GM19455 (cell line): Measurements from ENCODE around the gene OR2M7.
"Not testable (repeated sequence)": the region's sequence is repeated elsewhere in the genome, so short reads cannot be mapped to it uniquely, and the experiment has no call there.

Experiments
- ATAC-seq: cut with Tn5 transposase; IDR thresholded peaks from one replicate; pipeline ENCODE4 v1.9.1; 2021; ENCODE audit not compliant: unreplicated experiment

The OR2M7 gene, protein sequence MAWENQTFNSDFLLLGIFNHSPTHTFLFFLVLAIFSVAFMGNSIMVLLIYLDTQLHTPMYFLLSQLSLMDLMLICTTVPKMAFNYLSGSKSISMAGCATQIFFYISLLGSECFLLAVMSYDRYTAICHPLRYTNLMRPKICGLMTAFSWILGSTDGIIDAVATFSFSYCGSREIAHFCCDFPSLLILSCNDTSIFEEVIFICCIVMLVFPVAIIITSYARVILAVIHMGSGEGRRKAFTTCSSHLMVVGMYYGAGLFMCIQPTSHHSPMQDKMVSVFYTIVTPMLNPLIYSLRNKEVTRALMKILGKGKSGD

DNA sequence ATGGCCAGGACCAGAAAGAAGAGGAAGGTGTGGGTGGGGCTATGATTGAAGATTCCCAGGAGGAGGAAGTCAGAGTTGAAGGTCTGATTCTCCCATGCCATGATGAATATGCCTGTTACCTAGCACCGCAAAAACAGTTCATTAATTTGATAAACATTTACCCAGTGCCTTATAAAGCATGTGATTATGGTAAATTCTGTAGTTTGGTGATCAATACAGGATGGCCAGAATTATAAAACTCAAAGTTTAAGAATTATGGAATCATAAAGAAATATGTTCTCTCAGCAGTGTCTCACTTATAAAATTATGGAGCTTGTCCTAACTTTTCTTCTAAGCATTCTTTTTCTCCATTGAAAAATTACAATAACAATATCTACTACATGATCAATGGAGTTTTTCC, at the start of gene OR2M7:
OR2M7 (minus strand) TSS at position 101 of the 400 bp plus-strand sequence; CDS start at position 101, 0 bp downstream.
- ATAC-seq: no peak

DNA sequence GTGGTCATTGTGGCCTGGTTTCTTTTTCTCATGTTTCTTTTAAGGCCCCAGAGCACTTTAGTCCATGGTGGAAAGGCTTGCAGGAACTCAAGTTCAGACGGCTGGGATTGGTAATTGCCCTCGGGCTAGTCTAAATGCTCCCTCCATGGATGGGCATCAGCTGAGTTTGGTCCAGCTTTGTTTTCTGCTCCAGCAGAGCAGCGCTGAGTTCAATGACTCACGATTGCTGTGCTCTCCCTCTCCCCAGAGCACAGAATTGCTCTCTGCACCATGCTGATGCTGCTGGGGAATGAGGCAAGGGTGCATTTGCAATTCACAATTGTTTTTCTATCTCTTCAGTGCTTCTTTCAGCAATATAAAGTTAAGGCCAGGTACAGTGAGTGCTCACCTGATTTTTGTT, 49.4 kb upstream of the OR2M7 start:
- ATAC-seq: no peak

DNA sequence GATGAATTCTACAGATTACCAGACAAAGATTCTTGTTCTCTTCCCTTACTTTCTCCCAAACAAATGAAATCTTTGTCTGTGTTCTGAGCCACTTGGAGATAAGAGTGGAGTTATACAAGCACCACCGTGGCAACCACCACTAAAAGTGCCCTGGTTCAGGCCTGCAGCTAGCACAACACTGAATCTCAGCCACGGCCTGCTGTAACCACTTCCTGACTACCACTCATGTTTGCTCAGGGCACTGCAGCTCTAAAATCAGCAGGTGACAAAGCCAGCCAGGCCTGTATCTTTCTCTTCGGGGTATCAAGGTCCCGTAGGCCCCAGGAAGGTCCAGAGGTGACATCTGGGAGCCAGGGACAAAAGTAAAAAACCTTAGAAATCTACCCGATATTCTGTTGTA, 48.0 kb upstream of the OR2M7 start:
- no peak for ATAC-seq

DNA sequence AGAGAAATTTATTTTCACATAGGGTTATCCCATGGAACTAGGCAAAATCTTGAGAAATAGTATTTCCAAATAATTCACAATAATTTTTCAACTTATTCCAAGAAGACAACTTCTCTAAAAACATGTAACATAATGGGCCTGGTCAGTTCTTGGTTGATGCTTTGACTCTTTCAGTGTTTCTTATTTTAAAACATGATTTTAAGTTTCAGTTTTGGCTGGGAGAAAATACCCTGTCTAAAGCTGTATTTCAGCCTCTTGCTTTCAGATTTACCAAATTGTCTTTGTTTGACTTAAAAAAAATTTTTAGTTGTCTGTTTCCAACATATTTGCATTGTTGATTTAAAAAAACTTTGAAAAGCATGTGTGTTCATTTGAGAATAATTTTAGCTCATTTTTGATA, 42.2 kb upstream of the OR2M7 start:
- no peak for ATAC-seq

DNA sequence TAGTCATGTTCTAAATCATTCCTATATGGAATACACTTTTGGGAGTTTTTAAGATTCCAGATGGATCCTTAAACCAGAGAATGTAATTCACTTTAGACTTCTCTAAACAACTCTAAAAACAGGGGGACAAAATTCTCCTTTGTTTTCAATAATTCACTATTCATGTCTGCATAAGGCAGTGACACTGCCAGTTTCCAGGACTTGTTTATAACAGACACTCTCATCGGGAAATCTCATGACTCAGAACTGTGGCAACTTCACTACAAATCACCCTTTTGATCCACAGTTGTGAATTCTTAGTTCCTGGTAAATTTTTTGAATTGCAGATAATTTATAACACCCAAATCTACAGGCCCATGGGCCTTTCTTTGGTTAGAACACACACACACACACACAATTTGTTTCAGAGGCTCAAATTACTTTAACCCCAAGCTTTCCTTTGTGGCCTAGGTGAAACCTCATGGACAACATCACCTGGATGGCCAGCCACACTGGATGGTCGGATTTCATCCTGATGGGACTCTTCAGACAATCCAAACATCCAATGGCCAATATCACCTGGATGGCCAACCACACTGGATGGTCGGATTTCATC, 36.9 kb upstream of the OR2M7 start, which contains the start of gene OR2T4:
OR2T4 (plus strand) TSS at position 545 of the 595 bp plus-strand sequence; CDS start at position 545, 0 bp downstream.
- no peak for ATAC-seq

DNA sequence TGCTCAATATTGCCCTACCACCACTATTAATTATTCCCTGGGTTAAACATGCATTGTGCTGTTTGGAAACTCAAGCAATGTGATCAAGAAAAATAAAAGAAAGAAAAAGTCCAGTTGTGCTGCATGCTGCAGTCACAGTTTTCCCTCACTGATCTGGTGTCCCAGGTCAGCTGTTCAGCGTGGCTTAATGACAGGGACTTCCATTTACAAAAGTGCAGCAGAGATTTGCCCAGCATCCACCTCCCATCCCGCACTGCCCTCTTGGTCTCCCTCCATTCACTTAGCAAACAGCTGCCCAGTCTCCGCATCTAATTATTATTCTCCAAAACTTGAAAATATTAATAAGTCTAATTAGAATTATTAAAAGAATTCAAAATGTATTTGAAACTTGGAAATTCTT, 35.0 kb upstream of the OR2M7 start:
- ATAC-seq: no peak

DNA sequence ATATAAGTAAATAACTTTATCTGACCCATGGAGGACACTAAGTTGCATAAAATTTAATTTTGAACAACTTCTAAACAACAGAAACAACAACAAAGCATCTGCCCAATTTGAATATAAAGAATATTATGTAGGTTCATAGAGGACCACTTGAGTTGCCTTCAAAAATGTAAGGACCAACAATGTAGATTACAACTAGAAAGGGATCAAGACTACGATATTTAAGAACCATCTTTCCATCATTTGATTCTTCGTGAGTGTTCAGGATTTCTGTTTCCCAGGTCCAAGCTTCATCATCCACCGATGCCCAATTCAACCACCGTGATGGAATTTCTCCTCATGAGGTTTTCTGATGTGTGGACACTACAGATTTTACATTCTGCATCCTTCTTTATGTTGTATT, 24.1 kb upstream of the OR2M7 start, which contains the start of gene OR14C36:
OR14C36 (plus strand) TSS at position 301 of the 400 bp plus-strand sequence; CDS start at position 301, 0 bp downstream.
- no peak for ATAC-seq

DNA sequence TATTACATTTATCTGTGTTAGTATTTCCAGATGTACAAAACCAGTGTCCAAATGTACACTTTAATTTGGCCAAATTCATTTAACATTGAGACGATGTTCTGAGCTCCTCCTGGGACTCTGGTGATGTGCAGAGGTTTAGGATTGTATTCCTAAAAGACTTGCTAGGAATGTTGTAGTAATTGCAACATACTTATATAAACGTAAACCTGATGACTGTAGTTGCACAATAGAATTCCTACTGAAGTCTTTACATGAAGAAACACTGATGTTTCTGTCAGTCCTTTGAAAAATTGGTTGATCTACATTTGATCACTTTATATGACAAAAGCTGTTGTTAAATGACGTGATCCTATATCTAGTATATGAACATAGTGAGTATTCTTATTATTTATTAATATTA, 19.1 kb upstream of the OR2M7 start:
- no peak for ATAC-seq

DNA sequence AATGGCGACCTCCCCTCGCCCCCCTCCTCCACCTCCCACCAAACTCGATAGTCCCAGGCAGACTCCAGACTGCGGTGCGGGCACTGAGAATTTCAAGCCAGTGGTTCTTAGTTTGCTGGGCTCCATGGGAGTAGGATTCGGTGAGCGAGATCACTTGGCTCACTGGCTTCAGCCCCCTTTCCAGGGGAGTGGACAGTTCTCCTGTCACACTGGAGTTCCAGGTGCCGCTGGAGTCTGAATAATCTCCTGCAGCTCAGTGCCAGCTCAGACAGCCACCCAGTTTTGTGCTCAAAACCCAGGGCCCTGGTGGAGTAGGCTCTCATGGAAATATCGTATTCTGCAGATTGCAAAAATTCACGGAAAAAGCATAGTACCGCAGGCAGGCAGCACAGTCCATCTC, 7.6 kb downstream of the OR2M7 start:
- ATAC-seq: no peak

DNA sequence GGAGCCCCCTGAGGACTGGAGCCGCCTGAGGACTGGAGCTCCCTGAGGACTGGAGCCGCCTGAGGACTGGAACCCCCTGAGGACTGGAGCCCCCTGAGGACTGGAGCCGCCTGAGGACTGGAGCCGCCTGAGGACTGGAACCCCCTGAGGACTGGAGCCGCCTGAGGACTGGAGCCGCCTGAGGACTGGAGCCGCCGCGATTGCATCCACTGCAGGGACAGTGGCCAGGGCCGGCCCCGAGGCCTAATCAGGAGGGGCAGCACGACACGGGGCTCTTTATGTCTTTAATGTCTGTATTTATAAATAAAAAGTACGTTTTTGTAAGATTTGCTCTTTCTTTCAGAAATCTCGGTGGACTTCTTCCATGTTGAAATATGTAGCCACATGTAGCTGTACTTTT, 17.6 kb downstream of the OR2M7 start:
- ATAC-seq: not testable (repeated sequence)

DNA sequence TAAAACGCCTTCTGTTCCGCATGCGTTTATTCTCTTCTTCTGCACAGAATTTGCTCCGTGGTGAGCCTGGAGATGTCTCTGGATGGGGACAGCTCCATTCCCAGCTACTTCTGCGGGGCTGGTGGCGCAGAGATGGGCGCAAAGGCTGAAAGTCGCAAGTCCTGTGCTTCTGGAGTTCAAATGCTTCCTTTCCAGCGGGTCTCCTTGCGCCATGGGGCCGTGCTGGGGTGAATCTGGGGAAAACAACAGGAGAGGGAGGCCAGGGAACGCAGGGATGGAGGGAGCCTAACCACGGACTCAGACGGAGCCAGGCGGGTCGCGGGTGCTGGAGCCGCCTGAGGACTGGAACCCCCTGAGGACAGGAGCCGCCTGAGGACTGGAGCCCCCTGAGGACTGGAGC, 18.3 kb downstream of the OR2M7 start:
- no peak for ATAC-seq

DNA sequence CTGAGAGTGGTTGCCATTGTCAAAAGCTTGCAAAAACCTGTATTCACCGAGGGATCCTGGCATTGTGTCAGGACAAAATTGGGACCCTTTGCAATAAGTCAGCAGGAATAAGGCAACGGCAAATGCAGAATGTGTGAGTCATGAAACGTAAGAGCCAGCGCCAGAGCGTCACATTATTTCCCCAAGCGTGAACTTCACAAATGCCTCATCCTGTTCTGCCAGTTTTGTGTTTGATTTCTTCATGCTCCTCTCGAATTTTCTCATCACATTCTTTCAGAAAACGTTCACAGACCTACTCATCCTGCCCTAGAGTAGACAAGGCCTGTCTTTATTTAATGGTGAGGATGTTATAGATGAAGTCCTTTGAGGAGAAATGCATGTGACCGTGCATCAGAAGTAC, 18.7 kb downstream of the OR2M7 start:
- not testable (repeated sequence) for ATAC-seq

DNA sequence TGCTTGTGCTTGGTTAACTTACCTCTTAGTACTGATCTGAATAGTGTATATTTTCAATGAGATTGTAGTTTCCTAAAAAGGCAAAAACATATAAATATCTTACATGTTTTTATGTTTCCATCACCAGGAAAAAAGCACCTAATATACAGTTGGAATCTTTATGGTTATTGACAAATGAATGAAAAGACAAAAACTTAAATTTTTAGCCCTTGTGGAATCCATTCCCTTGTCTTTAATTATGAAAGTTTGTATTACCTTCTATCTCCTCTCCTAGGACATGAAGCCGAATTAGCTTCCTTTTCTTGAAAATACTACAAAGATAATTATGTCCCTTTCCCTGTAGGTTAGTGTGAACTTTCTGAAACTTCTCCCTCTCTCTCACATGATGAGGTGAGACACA, 21.0 kb downstream of the OR2M7 start, which contains the start of gene OR2T12:
OR2T12 (minus strand) TSS at position 101 of the 400 bp plus-strand sequence. CDS start 7,846 bp downstream, outside the sequence.
- ATAC-seq: no peak

DNA sequence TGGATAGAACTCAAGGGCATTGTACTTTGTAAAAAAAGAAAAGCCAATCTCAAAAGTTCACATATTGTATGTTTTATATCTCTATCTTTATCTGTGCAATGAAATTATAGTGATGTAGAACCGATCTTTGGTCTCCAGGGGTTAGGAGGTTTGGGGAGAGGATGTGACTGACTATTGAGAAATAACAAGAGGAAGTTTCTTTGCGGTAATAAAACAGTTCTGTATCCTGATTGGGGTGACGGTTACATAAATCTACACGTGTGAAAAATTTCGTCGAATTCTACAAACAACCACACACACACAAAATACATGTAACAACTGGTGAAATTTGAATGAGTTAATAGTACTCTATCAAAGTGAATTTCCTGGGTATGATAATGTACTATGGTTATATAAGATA, 36.0 kb downstream of the OR2M7 start:
- ATAC-seq: no peak

DNA sequence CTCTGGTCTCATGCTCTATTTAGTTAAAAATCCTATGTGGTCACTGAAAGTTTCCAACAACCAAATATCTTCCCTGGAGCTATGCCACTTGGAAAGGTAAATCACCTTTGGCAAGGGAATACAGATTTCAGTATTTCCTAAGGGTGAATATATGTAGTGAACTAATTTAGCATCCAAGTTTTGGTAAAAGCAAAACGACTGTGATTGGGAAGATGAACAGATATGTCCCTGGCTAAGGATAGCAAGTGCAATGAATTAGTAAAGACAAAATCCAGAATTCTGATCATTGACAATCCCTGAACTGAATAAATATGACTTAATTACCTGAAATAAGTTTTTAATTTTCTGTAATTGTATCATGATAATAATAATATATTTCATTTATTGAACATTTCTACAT, 46.5 kb downstream of the OR2M7 start, which contains the start of gene OR2T33:
OR2T33 (minus strand) TSS at position 101 of the 400 bp plus-strand sequence. CDS start 4,162 bp downstream, outside the sequence.
- no peak for ATAC-seq
